Trophoblast cell (in vitro differentiated cells and primary cell): ENCODE measurements around the gene RACK1. TPM values are rescaled to one million over a fixed set of nuclear protein-coding genes. Genes with fewer than 3 reads are reported as not detected.
"Not testable (repeated sequence)": the region's sequence is repeated elsewhere in the genome, so short reads cannot be mapped to it uniquely, and the experiment has no call there.

Experiments
- DNase-seq, 2 donors: peaks; one replicate each; pipeline ENCODE4 v3.0.0-alpha.2; 2016
- H2AFZ ChIP-seq: 2 replicates; pipeline ENCODE4 v1.6.1; 2013; ENCODE audit warnings: low read length, moderate library complexity, mild to moderate bottlenecking; ENCODE audit not compliant: insufficient read depth, poor library complexity
- H2AK5ac ChIP-seq: 2 replicates; pipeline ENCODE4 v1.6.1; 2013; ENCODE audit warnings: mild to moderate bottlenecking, low read length
- H2BK120ac ChIP-seq: 2 replicates; pipeline ENCODE4 v1.6.1; 2013; ENCODE audit warnings: low read length, mild to moderate bottlenecking, moderate library complexity; ENCODE audit not compliant: insufficient read depth, poor library complexity
- H2BK12ac ChIP-seq: 2 replicates; pipeline ENCODE4 v1.6.1; 2013; ENCODE audit warnings: mild to moderate bottlenecking, low read length, moderate library complexity
- H2BK5ac ChIP-seq: 2 replicates; pipeline ENCODE4 v1.6.1; 2013; ENCODE audit warnings: low read length, low read depth, moderate library complexity, mild to moderate bottlenecking; ENCODE audit not compliant: poor library complexity
- H3K14ac ChIP-seq: 2 replicates; pipeline ENCODE4 v1.6.1; 2013; ENCODE audit warnings: mild to moderate bottlenecking, low read length
- H3K18ac ChIP-seq: 2 replicates; pipeline ENCODE4 v1.6.1; 2013; ENCODE audit warnings: mild to moderate bottlenecking, low read length
- H3K23ac ChIP-seq: 2 replicates; pipeline ENCODE4 v1.6.1; 2013; ENCODE audit warnings: low read length
- H3K27ac ChIP-seq: 2 replicates; pipeline ENCODE4 v1.5.1; 2013; ENCODE audit warnings: low read depth, mild to moderate bottlenecking, inconsistent platforms, low read length, moderate library complexity
- H3K27me3 ChIP-seq: 2 replicates; pipeline ENCODE4 v1.6.1; 2013; ENCODE audit warnings: inconsistent platforms, mild to moderate bottlenecking, low read length, moderate library complexity; ENCODE audit not compliant: insufficient read depth
- H3K36me3 ChIP-seq, 2 experiments: 1 replicate in 1 of 2; 2 replicates in 1 of 2; pipeline ENCODE4 v1.6.1; 2013; ENCODE audit warnings: low read length in 2 of 2, mild to moderate bottlenecking in 2 of 2, moderate library complexity in 1 of 2; ENCODE audit not compliant: insufficient read depth in 2 of 2, control insufficient read depth in 1 of 2
- H3K4ac ChIP-seq: 2 replicates; pipeline ENCODE4 v1.6.1; 2013; ENCODE audit warnings: low read depth, mild to moderate bottlenecking, low read length, moderate library complexity
- H3K4me1 ChIP-seq, 2 experiments: 1 replicate in 1 of 2; 2 replicates in 1 of 2; pipeline ENCODE4 v1.6.1; 2013; ENCODE audit warnings: low read length in 2 of 2, mild to moderate bottlenecking in 2 of 2, moderate library complexity in 1 of 2; ENCODE audit not compliant: insufficient read depth in 2 of 2, control insufficient read depth in 1 of 2
- H3K4me2 ChIP-seq: 2 replicates; pipeline ENCODE4 v1.6.1; 2013; ENCODE audit warnings: inconsistent platforms, mild to moderate bottlenecking, low read length, moderate library complexity
- H3K4me3 ChIP-seq: 2 replicates; pipeline ENCODE4 v1.5.1; 2013; ENCODE audit warnings: mild to moderate bottlenecking, low read depth, low read length, inconsistent platforms
- H3K79me1 ChIP-seq: one replicate; pipeline ENCODE4 v1.6.1; 2013; ENCODE audit warnings: low read length
- H3K79me2 ChIP-seq: 2 replicates; pipeline ENCODE4 v1.6.1; 2013; ENCODE audit warnings: low read length, mild to moderate bottlenecking; ENCODE audit not compliant: control insufficient read depth, insufficient read depth, poor library complexity
- H3K9ac ChIP-seq: 2 replicates; pipeline ENCODE4 v1.6.1; 2013; ENCODE audit warnings: mild to moderate bottlenecking, low read length
- H3K9me3 ChIP-seq: 2 replicates; pipeline ENCODE4 v1.6.1; 2013; ENCODE audit warnings: low read depth, mild to moderate bottlenecking, control low read depth, inconsistent platforms, low read length; ENCODE audit not compliant: insufficient read depth
- H4K12ac ChIP-seq: 2 replicates; pipeline ENCODE4 v1.6.1; 2013; ENCODE audit warnings: low read depth, mild to moderate bottlenecking, low read length, moderate library complexity
- H4K8ac ChIP-seq: 2 replicates; pipeline ENCODE4 v1.6.1; 2013; ENCODE audit warnings: low read depth, mild to moderate bottlenecking, low read length, moderate library complexity
- H4K91ac ChIP-seq: one replicate; pipeline ENCODE4 v1.6.1; 2013; ENCODE audit warnings: low read depth, mild to moderate bottlenecking, low read length, moderate library complexity
- WGBS: extraction: QIAGEN DNeasy Blood & Tissue Kit; methylation state at CpG from one replicate; pipeline ENCODE4 v1.1.7; 2013; ENCODE audit warnings: missing lambda C conversion rate; ENCODE audit not compliant: insufficient read length, insufficient coverage; ENCODE audit errors: extremely low coverage; 5-methylcytosine and 5-hydroxymethylcytosine counted together
- polyA plus RNA-seq: library from polyadenylated mRNA; stranded (reverse); fragments of 200-250 nt; gene quantifications from 2 replicates; pipeline ENCODE4 v1.2.3, GENCODE V29; 2013

RACK1 gene
- 2,172 and 2,251 TPM in 2 replicates for polyA plus RNA-seq

GRCh38 chr5:181243564-181244343 is at the start of gene RACK1:
RACK1 (minus strand) TSS chr5:181243906; CDS start chr5:181243800, 106 bp downstream.
- Histone ChIP-seq H3K79me2 (peaks cover 45% of the 10 kb centered on the region), H3K4me1 (peaks cover 12 to 24% of the 10 kb centered on the region in 2 experiments), H3K14ac (peak within 1 kb of the TSS; percentile 89), H3K18ac (peak within 1 kb of the TSS; percentile 92), H4K8ac (peak within 1 kb of the TSS; percentile 91), H3K9ac (peak within 1 kb of the TSS; percentile 96), H3K4me3 (peak within 1 kb of the TSS; percentile 97), H3K4ac (peak within 1 kb of the TSS; percentile 95), H3K27me3 (no peaks in the 10 kb centered on the region), H2BK5ac (peak within 1 kb of the TSS; percentile 66), H2BK12ac (no peak within 1 kb of the TSS), H2AFZ (peak within 1 kb of the TSS; percentile 57), H2BK120ac (peak within 1 kb of the TSS; percentile 59), H3K9me3 (peaks cover 1% of the 10 kb centered on the region), H3K4me2 (peak within 1 kb of the TSS; percentile 93), H3K23ac (no peak within 1 kb of the TSS), H3K79me1 (peaks cover 31% of the 10 kb centered on the region), H4K12ac (peak within 1 kb of the TSS; percentile 94), H4K91ac (peak within 1 kb of the TSS; percentile 87), H2AK5ac (peak within 1 kb of the TSS; percentile 94), H3K27ac (peak within 1 kb of the TSS; percentile 94), H3K36me3 (peaks cover 37 to 38% of the 10 kb centered on the region in 2 experiments)
- DNase-seq, result peak; percentile 88 to 95
- WGBS, result no CpG with 5 or more reads among the region's 50 CpGs

- not testable (repeated sequence) for H3K79me1 ChIP-seq, H2BK12ac ChIP-seq, H3K79me2 ChIP-seq, H4K12ac ChIP-seq, H3K4me2 ChIP-seq, H3K27me3 ChIP-seq, H3K27ac ChIP-seq, H3K9ac ChIP-seq, H4K91ac ChIP-seq, H3K14ac ChIP-seq, H3K23ac ChIP-seq, H2BK5ac ChIP-seq, H3K18ac ChIP-seq, H3K4me1 ChIP-seq, H4K8ac ChIP-seq, H3K4ac ChIP-seq, DNase-seq, H3K9me3 ChIP-seq, H2BK120ac ChIP-seq, H2AK5ac ChIP-seq, H2AFZ ChIP-seq, H3K4me3 ChIP-seq
- peaks cover 28 to 33% of the 10 kb centered on the region in 2 experiments for H3K36me3 ChIP-seq
- no CpG with 5 or more reads among the region's 1 CpG for WGBS
Measured at GRCh38 chr5:181287331-181287730, 43.6 kb upstream of the RACK1 start.

GRCh38 chr5:181285962-181286705 is 42.4 kb upstream of the RACK1 start:
- peak overlapping the region; percentile 18 for H3K18ac ChIP-seq

GRCh38 chr5:181283841-181284755 is 40.4 kb upstream of the RACK1 start:
- H4K12ac ChIP-seq, H3K79me1 ChIP-seq, H2BK12ac ChIP-seq, H3K4ac ChIP-seq, H3K14ac ChIP-seq, H2AK5ac ChIP-seq, H3K4me2 ChIP-seq, H3K79me2 ChIP-seq, H2BK5ac ChIP-seq, H3K9ac ChIP-seq, H3K18ac ChIP-seq, H3K4me1 ChIP-seq, H4K91ac ChIP-seq, H2AFZ ChIP-seq, H2BK120ac ChIP-seq, H3K4me3 ChIP-seq, H3K27ac ChIP-seq, H4K8ac ChIP-seq, H3K23ac ChIP-seq, H3K27me3 ChIP-seq, DNase-seq, H3K9me3 ChIP-seq: not testable (repeated sequence)
- peaks cover 27 to 33% of the 10 kb centered on the region in 2 experiments for H3K36me3 ChIP-seq
- WGBS, result no CpG with 5 or more reads among the region's 6 CpGs

More at GRCh38 chr5:181285962-181286705, 42.4 kb upstream of the RACK1 start:
- not testable (repeated sequence) for H4K91ac ChIP-seq, H3K27me3 ChIP-seq, H4K12ac ChIP-seq, H2BK12ac ChIP-seq, H4K8ac ChIP-seq, H2AK5ac ChIP-seq, H3K79me2 ChIP-seq, H2AFZ ChIP-seq, H3K9me3 ChIP-seq, H2BK120ac ChIP-seq, H3K23ac ChIP-seq, H3K79me1 ChIP-seq, H2BK5ac ChIP-seq, H3K9ac ChIP-seq, H3K4me1 ChIP-seq, H3K27ac ChIP-seq, H3K4ac ChIP-seq, H3K14ac ChIP-seq, DNase-seq, H3K4me2 ChIP-seq, H3K4me3 ChIP-seq
- no CpG with 5 or more reads among the region's 10 CpGs for WGBS
- peaks cover 28 to 33% of the 10 kb centered on the region in 2 experiments for H3K36me3 ChIP-seq
